H1 (cell line): ENCODE measurements around the gene OGFOD2. TPM values are rescaled to one million over a fixed set of nuclear protein-coding genes. Genes with fewer than 3 reads are reported as not detected.

Experiments used
- CTCF ChIA-PET: fragments of 300-600 bp; sonication (Branson Sonifier 250); formaldehyde crosslinking; loops from one replicate; lab custom pipeline; 2021; ENCODE audit not compliant: partially characterized antibody; lab: Charles Lee
- POLR2A ChIA-PET: fragments of 300-600 bp; sonication (Branson Sonifier 250); formaldehyde crosslinking; loops from one replicate; lab custom pipeline; 2021; ENCODE audit warnings: inconsistent platforms; ENCODE audit not compliant: partially characterized antibody; lab: Charles Lee
- DNase-seq, 2 experiments: peaks; one replicate each; pipeline versions ENCODE4 v3.0.0 to v3.0.0-alpha.2; 2010 to 2022; ENCODE audit warnings: low spot score in 2 of 2, low read depth in 1 of 2, mixed read lengths in 1 of 2
- FAIRE-seq: peaks from 2 replicates; lab custom pipeline; 2011; peaks lifted over from hg19 to GRCh38; lab: Jason Lieb, UNC
- H2AFZ ChIP-seq: 2 replicates; pipeline ENCODE4 v1.8.1; 2012; ENCODE audit warnings: low read length, inconsistent platforms
- H2AK5ac ChIP-seq: 2 replicates; pipeline ENCODE4 v1.6.1; 2013; ENCODE audit warnings: low read depth, low read length
- H2BK120ac ChIP-seq: replicated peaks from 2 replicates; pipeline ENCODE3; 2013; ENCODE audit warnings: low read depth, low read length, inconsistent platforms
- H2BK12ac ChIP-seq: 2 replicates; pipeline ENCODE4 v1.6.1; 2013; ENCODE audit warnings: low read depth, low read length
- H2BK15ac ChIP-seq: 2 replicates; pipeline ENCODE4 v1.6.1; 2013; ENCODE audit warnings: low read length
- H2BK20ac ChIP-seq: 2 replicates; pipeline ENCODE4 v1.6.1; 2013; ENCODE audit warnings: low read length
- H2BK5ac ChIP-seq: 2 replicates; pipeline ENCODE4 v1.6.1; 2013; ENCODE audit warnings: low read depth, low read length
- H3K14ac ChIP-seq: 2 replicates; pipeline ENCODE4 v1.6.1; 2013; ENCODE audit warnings: inconsistent platforms; ENCODE audit not compliant: insufficient read length
- H3K18ac ChIP-seq: 2 replicates; pipeline ENCODE4 v1.6.1; 2013; ENCODE audit warnings: low read length; ENCODE audit errors: extremely low read depth
- H3K23ac ChIP-seq: 2 replicates; pipeline ENCODE4 v1.6.1; 2013; ENCODE audit warnings: inconsistent platforms; ENCODE audit not compliant: insufficient read length
- H3K23me2 ChIP-seq: 2 replicates; pipeline ENCODE4 v1.6.1; 2013; ENCODE audit warnings: low read depth, low read length
- H3K27ac ChIP-seq: 2 replicates; pipeline ENCODE4 v1.6.1; 2011; ENCODE audit warnings: low read depth, low read length, inconsistent platforms
- H3K27me3 ChIP-seq, 4 experiments: replicated peaks in 1 of 4; 1 replicate in 1 of 4; 2 replicates in 3 of 4; pipeline versions ENCODE4 v1.6.1 to v1.8.1; 2011 to 2013; ENCODE audit warnings: low read length in 3 of 4, mild to moderate bottlenecking in 3 of 4, inconsistent platforms in 2 of 4, mixed read lengths in 2 of 4, moderate library complexity in 1 of 4; ENCODE audit not compliant: control insufficient read depth in 3 of 4, insufficient read depth in 3 of 4; ENCODE audit errors: extremely low read depth in 1 of 4
- H3K36me3 ChIP-seq, 4 experiments: 2 replicates each; pipeline versions ENCODE4 v1.6.1 to v1.8.1; 2011 to 2013; ENCODE audit warnings: mild to moderate bottlenecking in 4 of 4, low read length in 3 of 4, moderate library complexity in 2 of 4, control low read depth in 1 of 4, inconsistent platforms in 1 of 4; ENCODE audit not compliant: insufficient read depth in 4 of 4, control insufficient read depth in 2 of 4
- H3K4ac ChIP-seq: replicated peaks from 2 replicates; pipeline ENCODE3; 2013; ENCODE audit warnings: low read length, low read depth, mixed read lengths, inconsistent platforms; ENCODE audit not compliant: insufficient read length
- H3K4me1 ChIP-seq, 4 experiments: replicated peaks in 1 of 4; 1 replicate in 1 of 4; 2 replicates in 3 of 4; pipeline versions ENCODE4 v1.6.1 to v1.8.1; 2011 to 2013; ENCODE audit warnings: low read length in 3 of 4, inconsistent platforms in 2 of 4, mixed read lengths in 1 of 4; ENCODE audit not compliant: insufficient read depth in 4 of 4, control insufficient read depth in 3 of 4
- H3K4me2 ChIP-seq, 2 experiments: 2 replicates each; pipeline versions ENCODE4 v1.6.1 to v1.8.1; 2011 to 2013; ENCODE audit warnings: low read depth in 2 of 2, low read length in 2 of 2, control low read depth in 1 of 2, inconsistent platforms in 1 of 2, mild to moderate bottlenecking in 1 of 2; ENCODE audit not compliant: insufficient read depth in 1 of 2
- H3K4me3 ChIP-seq, 4 experiments: fragments of 200-600, 300-600 bp in 1 of 4; sonication (generic), shearing (Covaris generic), sonication (Bioruptor Twin) in 1 of 4; 2 replicates each; pipeline versions ENCODE4 v1.5.1 to v1.8.1; 2011 to 2016; ENCODE audit warnings: low read length in 4 of 4, low read depth in 3 of 4, control low read depth in 2 of 4, inconsistent platforms in 2 of 4, mild to moderate bottlenecking in 2 of 4, mixed read lengths in 1 of 4, moderate library complexity in 1 of 4; ENCODE audit not compliant: insufficient read depth in 2 of 4; ENCODE audit errors: extremely low read depth in 1 of 4
- H3K56ac ChIP-seq: replicated peaks from 2 replicates; pipeline ENCODE3; 2013; ENCODE audit warnings: low read depth, mild to moderate bottlenecking, mixed read lengths, low read length, inconsistent platforms; ENCODE audit not compliant: insufficient read length
- H3K79me1 ChIP-seq: 2 replicates; pipeline ENCODE4 v1.6.1; 2013; ENCODE audit warnings: low read depth, low read length, control low read depth
- H3K79me2 ChIP-seq, 2 experiments: 2 replicates each; pipeline versions ENCODE4 v1.6.1 to v1.8.1; 2012 to 2013; ENCODE audit warnings: low read length in 2 of 2, mild to moderate bottlenecking in 2 of 2, inconsistent platforms in 1 of 2; ENCODE audit not compliant: insufficient read depth in 2 of 2, control insufficient read depth in 1 of 2
- H3K9ac ChIP-seq, 4 experiments: replicated peaks in 1 of 4; 1 replicate in 1 of 4; 2 replicates in 3 of 4; pipeline versions ENCODE4 v1.6.1 to v1.8.1; 2011 to 2013; ENCODE audit warnings: low read depth in 3 of 4, low read length in 3 of 4, control low read depth in 2 of 4, mild to moderate bottlenecking in 2 of 4, moderate library complexity in 2 of 4, inconsistent platforms in 1 of 4; ENCODE audit errors: extremely low read depth in 1 of 4
- H3K9me3 ChIP-seq, 2 experiments: 2 replicates each; pipeline versions ENCODE4 v1.6.1 to v1.8.1; 2012 to 2013; ENCODE audit warnings: mild to moderate bottlenecking in 2 of 2, moderate library complexity in 2 of 2, control low read depth in 1 of 2, inconsistent platforms in 1 of 2, low read depth in 1 of 2, low read length in 1 of 2, mixed read lengths in 1 of 2; ENCODE audit not compliant: insufficient read depth in 2 of 2
- H4K20me1 ChIP-seq, 2 experiments: replicated peaks in 1 of 2; 2 replicates each; pipeline versions ENCODE3 to v1.8.1; 2011 to 2013; ENCODE audit warnings: inconsistent platforms in 2 of 2, low read length in 2 of 2, mild to moderate bottlenecking in 1 of 2; ENCODE audit not compliant: insufficient read depth in 2 of 2, control insufficient read depth in 1 of 2
- H4K5ac ChIP-seq: 2 replicates; pipeline ENCODE4 v1.6.1; 2013; ENCODE audit warnings: low read length, low read depth, mixed read lengths, inconsistent platforms; ENCODE audit not compliant: insufficient read length
- H4K8ac ChIP-seq: 2 replicates; pipeline ENCODE4 v1.8.0; 2013; ENCODE audit warnings: mild to moderate bottlenecking, moderate library complexity, low read length, inconsistent platforms; ENCODE audit not compliant: insufficient read depth; ENCODE audit errors: extremely low read depth
- H4K91ac ChIP-seq: replicated peaks from 2 replicates; pipeline ENCODE3; 2013; ENCODE audit warnings: low read length, mixed read lengths, inconsistent platforms; ENCODE audit not compliant: insufficient read length
- BCL11A ChIP-seq, 2 experiments: IDR thresholded peaks; one replicate each; pipeline ENCODE4 v1.6.1; 2011; ENCODE audit warnings: low read depth in 2 of 2, low read length in 2 of 2, mild to moderate bottlenecking in 2 of 2
- CBX8 ChIP-seq: fragments of 300-800, 300-1000 bp; sonication (generic); IDR thresholded peaks from 2 replicates; pipeline ENCODE4 v1.7.1; 2016; ENCODE audit warnings: low read depth, low read length, borderline replicate concordance
- EP300 ChIP-seq, 2 experiments: IDR thresholded peaks; 1 replicate in 1 of 2; 2 replicates in 1 of 2; pipeline ENCODE4 v1.6.1; 2011 to 2012; ENCODE audit warnings: low read depth in 2 of 2, low read length in 2 of 2, mild to moderate bottlenecking in 2 of 2, borderline replicate concordance in 1 of 2, inconsistent platforms in 1 of 2, moderate library complexity in 1 of 2
- EZH2 ChIP-seq: fragments of 200-600 bp; sonication (generic); IDR thresholded peaks from 2 replicates; pipeline ENCODE4 v1.7.1; 2012; ENCODE audit warnings: low read depth, mild to moderate bottlenecking, moderate library complexity, low read length, inconsistent platforms; ENCODE audit not compliant: severe bottlenecking
- HDAC2 ChIP-seq, 2 experiments: fragments of 300-600 bp in 1 of 2; sonication (generic) in 1 of 2; IDR thresholded peaks; 2 replicates each; pipeline ENCODE4 v1.6.1; 2011 to 2012; ENCODE audit warnings: low read depth in 2 of 2, low read length in 2 of 2, mild to moderate bottlenecking in 2 of 2, moderate library complexity in 2 of 2, borderline replicate concordance in 1 of 2, inconsistent platforms in 1 of 2
- HDAC6 ChIP-seq: IDR thresholded peaks from one replicate; pipeline ENCODE4 v1.7.1; 2012; ENCODE audit warnings: low read depth, mild to moderate bottlenecking, inconsistent platforms, low read length, moderate library complexity
- NANOG ChIP-seq: IDR thresholded peaks from 2 replicates; pipeline ENCODE4 v1.6.1; 2011; ENCODE audit warnings: low read length, low read depth, mild to moderate bottlenecking, inconsistent platforms; ENCODE audit not compliant: insufficient read depth, poor library complexity, severe bottlenecking
- NRF1 ChIP-seq: IDR thresholded peaks from 2 replicates; pipeline ENCODE4 v1.6.1; 2011; ENCODE audit warnings: mild to moderate bottlenecking, low read depth, low read length, improper control_type of control experiment
- POLR2AphosphoS5 ChIP-seq: IDR thresholded peaks from 2 replicates; pipeline ENCODE4 v1.6.1; 2011; ENCODE audit warnings: low read depth, low read length
- RFX5 ChIP-seq: IDR thresholded peaks from 2 replicates; pipeline ENCODE4 v1.6.1; 2011; ENCODE audit warnings: low read depth, low read length, improper control_type of control experiment, borderline replicate concordance
- SIRT6 ChIP-seq: IDR thresholded peaks from one replicate; pipeline ENCODE4 v1.7.1; 2012; ENCODE audit warnings: low read length, inconsistent platforms
- TEAD4 ChIP-seq: IDR thresholded peaks from 2 replicates; pipeline ENCODE4 v1.6.1; 2012; ENCODE audit warnings: low read depth, low read length, inconsistent platforms, mixed read lengths
- ZNF274 ChIP-seq: IDR thresholded peaks from 2 replicates; pipeline ENCODE4 v1.7.0; 2012; ENCODE audit warnings: low read length, borderline replicate concordance; ENCODE audit errors: extremely low read depth
- WGBS, 2 experiments: shearing (Covaris generic) in 1 of 2; methylation state at CpG; one replicate each; pipeline versions ENCODE4 v1.1.6 to v1.1.7; 2013 to 2015; ENCODE audit warnings: low lambda C conversion rate in 2 of 2, mixed read lengths in 2 of 2, inconsistent platforms in 1 of 2, low coverage in 1 of 2, missing lambda C conversion rate in 1 of 2; ENCODE audit not compliant: insufficient replicate concordance in 2 of 2, insufficient coverage in 1 of 2, insufficient read length in 1 of 2; ENCODE audit errors: extremely low coverage in 1 of 2, missing lambda C conversion rate in 1 of 2; 5-methylcytosine and 5-hydroxymethylcytosine counted together
- polyA plus RNA-seq, 7 experiments: library from polyadenylated mRNA; depleted of rRNA in 3 of 7; stranded (reverse) in 5 of 7; unstranded in 2 of 7; fragments of >200 nt in 5 of 7; fragments of 200-250 nt in 2 of 7; gene quantifications; 1 replicate in 5 of 7; 2 replicates in 1 of 7; 4 replicates in 1 of 7; pipeline versions ENCODE4 v1.2.1 to v1.2.3, GENCODE V29; 2011 to 2013; ENCODE audit warnings: missing spikeins in 2 of 7, mixed read lengths in 2 of 7
- total RNA-seq: library from RNA; stranded (reverse); fragmentation: NEBNext Ultra II Directional; extraction: Animal tissue kit (Norgen Biotek cat#: 25700); gene quantifications from 2 replicates; pipeline ENCODE4 v1.2.1, GENCODE V29; 2021

OGFOD2 gene
- total and polyA plus RNA-seq, 2 of the 8 experiments (the other 6 are each of a cell fraction or from before 2014, with no cell fraction given), result 17.3 to 20.3 TPM

GRCh38 chr12:122965321-122965751, 9.7 kb upstream of the OGFOD2 start:
- H4K8ac ChIP-seq, result no peak overlapping the region
- no peaks in the 10 kb centered on the region for H3K27me3 ChIP-seq
- H3K79me1 ChIP-seq, result no peaks in the 10 kb centered on the region
- CTCF ChIA-PET, result interaction anchor here (0.9 to 1.2 kb wide), 2 partner anchors 9 to 12 kb away, joined by 3 to 6 read pairs; no protein-coding TSS in a partner anchor
- no peak overlapping the region for H2BK20ac ChIP-seq
- H3K4me2 ChIP-seq, result peak overlapping the region in 1 of 2 experiments; percentile 64; a peak in 3 of 4 replicates
- H4K91ac ChIP-seq, result no peak overlapping the region
- H3K23ac ChIP-seq, result no peak overlapping the region
- POLR2A ChIA-PET, result interaction anchor here (1.0 to 1.3 kb wide), 3 partner anchors 17 to 273 kb away, joined by 3 to 5 read pairs (median 3); no protein-coding TSS in a partner anchor
- no peaks in the 10 kb centered on the region for H3K9me3 ChIP-seq
- FAIRE-seq (no peak), DNase-seq (no peak)
- no peak overlapping the region for H3K27ac ChIP-seq
- H2BK120ac ChIP-seq, result no peak overlapping the region
- no peak overlapping the region for H3K18ac ChIP-seq
- H3K4me1 ChIP-seq, result peaks cover 4 to 5% (median 5%) of the 10 kb centered on the region in 4 experiments; a peak in 6 of 7 replicates
- H4K5ac ChIP-seq, result no peak overlapping the region
- H3K23me2 ChIP-seq, result peaks cover 3% of the 10 kb centered on the region; the same call in 1 of the 2 replicates
- no peak overlapping the region for H3K56ac ChIP-seq
- peak overlapping the region in 1 of 4 experiments; percentile 86; a peak in 3 of 8 replicates for H3K4me3 ChIP-seq
- peaks cover 5 to 12% of the 10 kb centered on the region in 2 experiments for H4K20me1 ChIP-seq
- H2BK15ac ChIP-seq, result no peak overlapping the region
- no peak overlapping the region for H3K4ac ChIP-seq
- no peak overlapping the region for H3K9ac ChIP-seq
- no peak overlapping the region for H2BK12ac ChIP-seq
- no peak overlapping the region for H3K14ac ChIP-seq
- WGBS, 2 experiments, result 73% methylated on average over 9 of the region's 12 CpGs; no CpG with 5 or more reads in 1 of the 2 experiments
- no peak overlapping the region for H2BK5ac ChIP-seq
- H2AFZ ChIP-seq, result no peak overlapping the region
- H3K36me3 ChIP-seq, result no peaks in the 10 kb centered on the region
- H2AK5ac ChIP-seq, result no peak overlapping the region
- H3K79me2 ChIP-seq, result no peaks in the 10 kb centered on the region
- no peak for TF ChIP-seq BCL11A (IDR thresholded peaks at IDR 0.05; ENCODE audit: low read depth in 2 of 2, low read length in 2 of 2)
- TF ChIP-seq NANOG, result no peak
- TF ChIP-seq ZNF274, result no peak
- no peak for TF ChIP-seq HDAC2 (IDR thresholded peaks at IDR 0.05; ENCODE audit: borderline replicate concordance in 1 of 2, low read depth in 2 of 2, low read length in 2 of 2)
- TF ChIP-seq EZH2, result no peak
- no peak for TF ChIP-seq CBX8
- no peak for TF ChIP-seq EP300 (IDR thresholded peaks at IDR 0.05; ENCODE audit: borderline replicate concordance in 1 of 2, low read depth in 2 of 2, low read length in 2 of 2)
- TF ChIP-seq NRF1, result no peak
- no peak for TF ChIP-seq SIRT6
- no peak for TF ChIP-seq RFX5
- no peak for TF ChIP-seq TEAD4
- TF ChIP-seq POLR2AphosphoS5, result no peak
- no peak for TF ChIP-seq HDAC6
